Measurements from ENCODE around the gene FOXC2.

The FOXC2 gene

DNA sequence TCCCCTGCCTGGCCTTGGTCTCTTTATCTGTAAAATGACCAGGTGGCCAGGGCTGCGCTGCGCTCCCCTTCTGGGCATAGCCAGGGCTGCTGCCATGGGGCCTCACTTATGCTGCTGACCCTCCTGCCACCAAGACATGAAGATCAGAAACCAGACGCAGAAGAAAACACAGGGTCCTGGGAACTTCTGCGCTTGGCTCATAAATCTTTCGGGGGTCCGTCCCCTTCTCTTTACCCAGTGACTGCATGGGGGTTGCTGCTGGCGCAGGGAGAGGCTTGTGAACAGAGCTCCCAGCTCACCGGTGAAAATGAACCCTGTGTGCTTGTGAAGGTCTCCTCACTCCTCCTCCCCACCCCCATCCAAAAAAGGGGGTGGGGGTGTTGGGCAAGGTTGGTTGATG lies 6.0 kb downstream of the FOXC2 start:
- DNase-seq (ENCODE audit: low read depth in 1 of 2, low spot score in 1 of 2), result no peak

DNA sequence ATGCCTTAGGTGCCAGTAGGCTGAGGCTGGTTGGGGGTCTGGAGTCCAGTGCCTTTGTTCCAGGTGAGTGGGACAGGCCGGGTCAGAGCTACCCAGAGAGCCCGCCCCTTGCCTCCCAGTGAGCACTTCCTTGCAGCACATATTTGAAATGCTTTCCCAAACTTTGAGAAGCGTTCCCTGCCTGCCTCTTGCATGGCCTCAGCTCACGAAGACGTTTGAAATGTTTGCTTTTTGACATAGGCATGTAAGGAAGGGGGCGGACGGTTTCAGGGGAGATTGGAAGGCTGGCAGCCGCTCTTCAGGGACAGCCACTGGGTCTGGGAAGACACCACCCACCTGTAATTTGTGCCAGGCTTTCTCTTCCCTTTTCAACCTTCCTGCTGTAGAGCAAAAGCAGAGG lies 6.6 kb downstream of the FOXC2 start:
- no peak for DNase-seq (ENCODE audit: low read depth in 1 of 2, low spot score in 1 of 2)

DNA sequence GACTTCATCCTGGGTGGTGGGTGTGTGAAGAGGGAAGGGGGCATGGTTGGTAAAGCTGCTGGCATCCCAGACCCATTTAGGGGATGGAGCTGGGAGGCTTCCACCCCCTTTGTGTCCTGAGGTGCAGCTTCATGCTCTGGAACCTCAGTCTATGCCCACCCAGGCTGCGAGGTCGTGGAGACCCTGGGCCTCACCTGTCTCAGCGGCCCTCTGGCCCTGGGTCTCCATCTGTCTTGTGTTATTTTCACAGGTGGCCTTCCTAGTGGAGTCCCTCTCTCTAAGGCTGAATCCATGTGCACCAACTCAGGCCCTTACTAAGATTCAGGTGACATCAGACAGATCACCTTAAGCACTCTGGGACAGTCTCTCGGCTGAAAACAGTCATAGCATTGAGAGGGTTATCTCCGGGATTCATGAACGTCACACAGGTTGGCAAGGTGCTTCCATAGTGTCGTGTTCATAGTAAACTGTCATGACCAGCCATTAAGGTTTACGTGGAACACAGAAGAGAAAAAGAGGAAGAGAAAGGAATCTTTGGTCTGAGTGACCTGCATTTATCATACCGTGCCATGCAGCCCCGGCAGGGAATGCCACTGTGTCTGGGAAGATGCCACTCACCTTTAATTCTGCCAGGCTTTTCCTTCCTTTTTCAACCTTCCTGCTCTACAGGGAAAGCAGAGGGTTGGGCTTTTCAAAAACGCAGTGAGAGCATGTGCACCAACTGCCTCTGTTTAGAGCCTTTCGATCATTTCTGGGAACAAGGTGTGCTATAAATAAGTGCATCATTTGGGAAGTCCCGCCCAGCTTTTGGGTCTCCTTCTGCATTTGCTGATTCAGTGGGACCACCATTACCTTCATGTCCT lies 7.2 kb downstream of the FOXC2 start:
- no peak for DNase-seq (ENCODE audit: low read depth in 1 of 2, low spot score in 1 of 2)

DNA sequence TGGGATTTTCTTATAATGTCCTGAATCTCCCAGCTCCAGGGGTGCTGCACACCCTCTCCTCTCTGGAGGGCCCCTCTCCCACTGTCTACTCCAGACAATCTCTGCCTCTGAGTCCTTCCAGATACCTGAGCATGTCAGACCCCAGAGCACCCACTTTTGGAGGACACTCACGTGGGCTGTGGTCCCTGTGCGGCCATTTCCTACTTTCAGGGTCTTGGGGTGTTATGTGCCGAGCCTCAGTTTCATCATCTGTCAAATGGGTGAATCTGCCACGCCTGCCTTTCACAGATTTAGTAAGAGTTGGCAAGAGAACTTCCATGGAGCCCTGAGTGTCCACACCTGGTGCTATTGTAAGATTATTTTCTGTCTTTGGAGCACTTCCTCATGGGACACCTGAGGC lies 8.0 kb downstream of the FOXC2 start:
- DNase-seq (ENCODE audit: low read depth in 1 of 2, low spot score in 1 of 2), result no peak

DNA sequence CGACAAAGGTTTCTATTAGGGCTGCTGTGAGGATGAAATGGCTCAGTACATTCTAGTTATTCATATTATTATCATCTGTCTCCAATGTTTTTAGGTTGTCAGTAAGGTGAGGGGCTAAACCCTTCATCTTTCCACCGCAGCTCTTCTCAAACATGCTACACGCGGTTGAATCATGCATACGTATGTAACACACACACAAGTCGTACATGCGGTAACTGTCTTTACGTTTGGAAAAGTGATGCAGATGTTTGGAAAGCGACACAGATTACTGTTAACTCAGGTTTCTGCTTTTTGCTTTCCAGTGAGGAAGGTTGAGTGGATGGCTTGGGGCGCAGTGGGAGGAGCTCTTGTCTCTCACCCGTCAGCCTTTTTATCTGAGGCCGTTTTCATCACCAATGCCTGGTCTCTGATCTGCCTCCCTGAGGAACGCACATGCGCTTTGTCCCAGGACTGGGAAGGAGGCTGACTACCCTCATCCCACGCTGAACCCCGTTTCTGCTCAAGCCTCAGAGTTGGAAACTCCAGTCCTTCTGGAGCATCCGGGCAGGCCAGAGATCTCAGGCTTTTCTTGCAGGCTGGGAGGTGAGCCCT lies 8.6 kb downstream of the FOXC2 start:
- DNase-seq (ENCODE audit: low read depth in 1 of 2, low spot score in 1 of 2), result no peak

DNA sequence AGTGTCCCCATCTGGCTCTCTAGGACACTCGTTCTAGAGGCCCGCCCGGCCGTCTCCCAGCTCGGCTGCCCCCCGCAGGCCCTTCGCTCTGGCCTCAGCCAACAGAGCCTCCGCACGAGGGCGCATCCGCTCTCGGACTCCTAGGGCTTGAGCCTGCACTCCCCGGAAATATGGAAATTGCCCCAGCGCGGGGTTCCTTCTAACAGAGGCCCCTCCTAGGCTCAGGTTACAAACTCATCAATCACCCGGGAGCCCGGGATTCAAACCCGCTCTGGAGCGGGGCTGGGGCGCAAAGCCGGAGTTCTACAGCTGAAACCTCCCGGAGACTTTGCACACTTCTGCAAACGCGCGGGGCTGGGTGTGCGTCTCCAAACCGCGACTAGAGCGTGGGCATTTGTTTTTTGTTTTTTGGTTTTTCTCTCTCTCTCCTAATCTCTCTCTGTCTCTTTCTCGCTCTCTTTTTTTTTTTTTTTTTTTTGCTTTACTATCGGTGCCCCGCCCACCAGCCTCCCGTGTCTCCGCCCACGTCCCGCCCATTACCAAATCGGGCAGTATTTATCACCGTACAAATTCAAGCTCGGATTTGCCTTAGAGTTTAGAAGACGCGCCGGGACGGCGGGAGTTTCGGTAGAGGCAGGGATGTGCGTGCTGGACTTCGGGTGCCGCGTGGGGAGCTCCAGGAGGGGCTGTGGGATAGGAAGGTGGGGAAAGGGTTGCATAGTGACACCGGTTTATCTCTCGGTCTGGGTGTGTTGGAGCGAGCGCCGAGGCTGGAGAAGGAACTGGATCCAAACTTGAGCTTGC lies 9.3 kb downstream of the FOXC2 start:
- DNase-seq (ENCODE audit: low read depth in 1 of 2, low spot score in 1 of 2), result no peak

DNA sequence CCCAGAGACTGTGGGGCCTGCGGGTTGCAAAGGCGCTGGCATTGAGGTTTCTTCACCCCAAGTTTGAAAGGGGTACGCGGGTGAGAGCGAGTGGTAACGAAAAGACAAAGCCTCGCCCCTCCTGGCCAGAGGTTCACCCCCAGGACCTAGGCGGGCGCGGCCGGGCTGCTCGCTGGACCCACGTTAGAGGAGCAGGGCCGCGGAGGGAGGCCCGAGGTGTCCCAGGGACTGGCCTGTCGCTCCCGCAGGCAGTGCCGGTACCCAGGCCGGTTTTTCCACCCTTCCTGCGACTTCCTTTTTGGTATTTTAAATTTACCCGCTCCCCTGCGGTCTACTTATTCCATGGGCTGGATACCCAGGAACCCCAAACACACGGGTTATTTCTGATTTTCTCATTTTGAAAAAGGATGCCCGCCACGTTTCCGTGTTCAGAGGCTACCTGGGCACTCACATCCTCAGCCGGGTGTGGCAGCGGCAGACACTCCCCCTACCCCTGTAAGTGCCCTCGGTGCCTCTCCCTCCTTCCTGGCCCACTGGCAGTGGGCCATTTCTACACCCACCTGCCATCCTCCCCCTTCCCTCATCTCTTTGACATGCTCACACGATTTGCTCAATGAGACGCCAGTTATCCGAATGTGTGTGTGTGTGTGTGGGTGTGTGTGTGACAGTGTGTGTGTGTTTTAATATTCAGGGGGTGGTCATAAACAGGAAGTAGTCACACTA lies 10.1 kb downstream of the FOXC2 start:
- DNase-seq (ENCODE audit: low read depth in 1 of 2, low spot score in 1 of 2), result no peak

DNA sequence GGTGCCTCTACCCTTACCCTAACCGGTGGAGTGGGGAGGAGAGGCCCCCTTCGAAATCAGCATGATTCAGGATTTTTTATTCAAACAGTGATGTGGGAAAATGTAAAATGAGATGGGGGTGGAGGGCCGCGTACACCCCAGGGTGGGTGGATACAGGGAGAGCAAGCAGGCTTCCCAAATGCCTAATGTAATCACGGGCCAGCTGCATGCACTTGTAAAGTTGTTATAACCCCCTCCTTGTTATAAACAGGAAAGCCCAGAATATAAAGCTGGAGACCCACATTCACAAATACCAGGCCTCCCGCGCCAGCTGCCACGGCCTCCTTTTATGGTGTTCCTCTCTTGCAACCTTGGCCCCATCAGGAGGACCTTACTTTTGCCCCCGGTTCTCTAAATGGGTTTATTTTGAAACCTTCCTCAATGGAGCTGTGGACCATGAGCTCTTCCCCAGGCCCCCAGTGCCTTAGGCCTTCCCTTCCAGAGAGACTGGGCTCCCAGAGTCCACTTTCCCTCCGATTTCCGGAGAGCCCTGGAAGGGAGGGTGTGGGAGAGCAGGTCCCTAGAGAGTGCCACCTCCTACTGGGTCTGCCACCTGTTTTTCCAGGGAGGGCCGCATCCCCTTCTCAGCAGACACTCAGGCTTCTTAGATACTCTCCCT lies 10.8 kb downstream of the FOXC2 start:
- no peak for DNase-seq (ENCODE audit: low read depth in 1 of 2, low spot score in 1 of 2)

DNA sequence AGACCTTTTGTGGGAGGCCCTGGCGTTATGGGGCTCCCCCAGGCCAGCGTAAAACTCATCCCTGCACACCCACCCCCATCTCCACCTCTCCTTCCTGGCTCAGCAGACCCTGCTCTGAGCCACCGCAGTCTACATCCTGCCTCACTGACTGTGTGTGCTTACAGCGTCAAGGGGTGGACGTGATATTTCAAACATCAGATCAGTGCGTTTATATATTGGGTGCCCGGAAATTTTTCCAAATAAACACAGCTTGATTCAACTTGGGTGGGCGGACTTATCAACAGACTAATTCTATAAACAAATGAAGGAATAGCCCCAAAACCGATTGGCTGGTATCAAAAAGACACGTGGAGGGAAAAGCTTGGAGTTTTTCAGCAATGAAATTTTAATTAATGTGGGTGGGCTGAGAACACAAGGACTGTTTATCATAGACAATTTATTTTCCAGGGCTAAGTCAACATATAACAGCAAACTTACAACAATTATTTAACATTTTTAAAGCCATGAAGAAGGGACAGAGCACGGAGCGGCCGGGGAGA lies 11.5 kb downstream of the FOXC2 start, which contains the start of gene FOXL1:
Gene FOXL1 (plus strand): TSS at position 489 of the 539 bp plus-strand sequence. CDS start 175 bp downstream, outside the sequence.
- no peak for DNase-seq (ENCODE audit: low read depth in 1 of 2, low spot score in 1 of 2)

DNA sequence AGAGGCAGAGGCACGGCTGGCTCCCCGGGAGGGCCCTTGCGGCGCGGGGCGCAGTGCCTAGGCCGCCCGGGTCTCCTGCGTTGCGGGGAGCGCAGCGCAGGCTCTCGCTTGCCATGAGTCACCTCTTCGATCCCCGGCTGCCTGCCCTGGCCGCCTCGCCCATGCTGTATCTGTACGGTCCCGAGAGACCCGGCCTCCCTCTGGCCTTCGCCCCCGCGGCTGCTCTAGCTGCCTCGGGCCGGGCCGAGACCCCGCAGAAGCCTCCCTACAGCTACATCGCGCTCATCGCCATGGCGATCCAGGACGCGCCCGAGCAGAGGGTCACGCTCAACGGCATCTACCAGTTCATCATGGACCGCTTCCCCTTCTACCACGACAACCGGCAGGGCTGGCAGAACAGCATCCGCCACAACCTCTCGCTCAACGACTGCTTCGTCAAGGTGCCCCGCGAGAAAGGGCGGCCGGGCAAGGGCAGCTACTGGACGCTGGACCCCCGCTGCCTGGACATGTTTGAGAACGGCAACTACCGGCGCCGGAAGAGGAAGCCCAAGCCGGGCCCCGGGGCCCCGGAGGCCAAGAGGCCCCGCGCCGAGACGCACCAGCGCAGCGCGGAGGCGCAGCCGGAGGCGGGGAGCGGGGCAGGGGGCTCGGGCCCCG lies 12.1 kb downstream of the FOXC2 start:
- DNase-seq (ENCODE audit: low read depth in 1 of 2, low spot score in 1 of 2), result no peak

DNA sequence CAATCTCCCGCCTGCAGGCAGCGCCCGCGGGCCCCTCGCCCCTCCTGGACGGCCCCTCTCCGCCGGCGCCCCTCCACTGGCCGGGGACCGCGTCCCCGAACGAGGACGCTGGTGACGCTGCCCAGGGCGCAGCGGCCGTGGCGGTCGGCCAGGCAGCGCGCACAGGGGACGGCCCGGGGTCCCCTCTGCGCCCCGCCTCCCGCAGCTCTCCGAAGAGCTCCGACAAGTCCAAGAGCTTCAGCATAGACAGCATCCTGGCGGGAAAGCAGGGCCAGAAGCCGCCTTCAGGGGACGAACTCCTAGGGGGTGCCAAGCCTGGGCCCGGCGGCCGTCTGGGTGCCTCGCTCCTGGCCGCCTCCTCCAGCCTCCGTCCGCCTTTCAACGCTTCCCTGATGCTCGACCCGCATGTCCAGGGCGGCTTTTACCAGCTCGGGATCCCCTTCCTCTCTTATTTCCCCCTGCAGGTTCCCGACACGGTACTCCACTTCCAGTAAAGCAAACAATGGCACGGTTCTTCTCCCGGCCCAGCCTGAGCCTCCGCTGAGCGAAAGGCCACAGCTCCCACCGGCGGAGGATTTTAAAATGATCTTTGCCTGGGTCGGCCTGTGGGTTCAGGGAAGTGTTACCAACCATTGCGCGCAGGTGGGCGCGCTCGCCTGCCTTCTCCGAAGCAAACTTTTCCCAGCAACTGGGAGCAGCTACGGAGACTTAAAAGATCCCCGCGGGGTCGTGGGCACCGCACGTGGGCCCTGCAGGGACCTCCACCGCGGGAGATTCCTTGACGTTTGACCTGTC lies 12.8 kb downstream of the FOXC2 start:
- DNase-seq (ENCODE audit: low read depth in 1 of 2, low spot score in 1 of 2), result no peak

DNA sequence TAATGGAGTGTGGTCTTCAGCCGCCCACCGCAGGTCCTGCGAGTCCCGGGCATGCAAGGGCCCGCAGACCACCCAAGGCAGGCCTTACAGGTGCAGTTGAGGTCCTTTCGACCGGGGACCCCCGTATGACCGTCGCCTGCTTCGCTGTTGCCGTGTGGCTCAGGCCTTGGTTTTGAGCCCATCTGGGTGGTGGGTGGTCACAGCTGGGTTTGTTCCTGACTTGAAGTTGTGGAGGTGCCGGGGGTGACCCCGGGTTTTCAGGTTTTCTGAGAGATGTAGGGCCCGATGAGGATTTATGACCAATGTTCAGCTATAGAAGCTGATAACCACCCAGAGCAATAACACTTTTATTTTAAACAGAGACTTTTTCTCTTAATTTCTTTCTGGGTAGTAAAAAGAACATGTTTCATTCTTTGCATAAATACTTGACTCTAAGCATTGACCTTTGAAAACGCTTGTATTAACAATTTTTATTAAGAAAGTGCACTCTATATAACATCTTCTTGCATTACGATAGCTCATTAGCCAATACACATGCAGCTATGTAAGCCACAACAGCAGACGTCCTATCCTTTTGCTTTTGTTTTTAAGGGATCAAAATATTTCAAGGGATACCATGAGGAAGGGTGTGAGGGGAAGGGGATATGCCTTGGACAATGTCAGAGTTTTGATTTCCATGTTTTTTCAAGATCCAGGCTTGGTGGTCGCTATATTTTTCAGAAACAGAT lies 13.6 kb downstream of the FOXC2 start:
- no peak for DNase-seq (ENCODE audit: low read depth in 1 of 2, low spot score in 1 of 2)

DNA sequence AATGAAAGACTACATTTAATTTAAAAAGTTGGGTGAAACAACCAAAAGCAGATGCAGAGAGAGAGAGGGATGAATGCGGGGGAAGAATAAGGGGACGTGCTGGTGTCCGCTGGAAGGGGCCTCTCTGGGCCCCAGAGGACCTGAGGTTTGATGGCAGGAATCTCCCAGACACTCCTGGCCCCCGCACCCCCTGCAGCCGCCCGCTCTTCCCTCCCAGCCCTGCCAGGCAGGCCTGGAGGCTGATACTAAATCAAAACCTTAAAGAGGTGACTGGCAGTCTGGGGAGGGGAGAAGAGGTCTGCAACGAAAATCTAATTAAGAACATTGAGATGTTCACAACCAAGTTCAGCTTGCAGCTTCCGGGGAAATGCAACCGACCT lies 14.2 kb downstream of the FOXC2 start:
- DNase-seq (ENCODE audit: low read depth in 1 of 2, low spot score in 1 of 2), result no peak

DNA sequence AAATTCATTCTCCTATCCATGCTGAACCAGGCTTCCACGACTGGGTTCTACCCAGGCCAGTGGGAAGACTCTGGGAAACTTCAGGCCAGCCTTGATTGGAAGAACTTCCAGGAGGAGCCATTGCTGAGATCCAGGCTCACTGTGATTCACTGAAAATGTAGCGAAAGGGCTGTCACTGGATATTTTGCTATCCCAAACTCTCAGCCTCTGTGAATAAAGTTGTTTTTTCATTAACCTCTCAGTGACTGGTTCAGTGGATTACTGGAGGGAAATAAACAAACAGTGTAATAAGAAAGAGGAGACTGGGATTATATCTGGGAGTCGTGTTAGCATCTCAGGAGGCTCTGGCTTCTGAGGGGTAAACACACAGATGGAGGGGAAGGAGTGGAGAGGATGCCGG lies 14.8 kb downstream of the FOXC2 start:
- no peak for DNase-seq (ENCODE audit: low read depth in 1 of 2, low spot score in 1 of 2)

DNA sequence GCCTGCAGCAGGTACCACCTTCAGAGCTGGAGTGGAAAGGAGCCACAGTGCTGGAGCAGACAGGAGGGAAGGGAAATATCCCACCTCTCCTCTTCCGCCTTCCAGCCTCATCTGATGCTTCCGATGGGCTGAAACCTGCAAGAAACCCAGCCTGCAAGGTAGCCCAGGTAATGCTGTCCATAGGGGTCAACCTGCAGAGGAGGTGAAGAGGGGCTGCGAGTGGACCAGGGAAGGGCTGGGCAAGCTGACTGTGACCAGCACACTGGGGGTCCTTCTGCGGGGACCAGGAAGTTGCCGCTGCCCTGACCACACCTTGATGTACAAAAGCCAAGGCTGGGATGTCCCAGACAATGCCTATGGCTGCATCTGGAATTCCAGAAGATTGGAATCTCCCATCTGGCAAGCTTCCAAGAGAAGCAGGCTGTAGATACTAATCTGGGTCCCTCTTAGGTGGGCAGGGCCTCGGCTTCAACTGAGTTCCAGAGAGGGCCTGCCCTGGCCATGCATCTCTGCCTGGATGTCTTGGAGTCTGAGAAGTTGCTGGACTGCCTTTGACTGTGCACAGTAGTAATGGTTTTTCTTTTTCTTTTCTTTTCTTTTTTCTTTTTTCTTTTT lies 17.5 kb downstream of the FOXC2 start:
- no peak for DNase-seq (ENCODE audit: low read depth in 1 of 2, low spot score in 1 of 2)

DNA sequence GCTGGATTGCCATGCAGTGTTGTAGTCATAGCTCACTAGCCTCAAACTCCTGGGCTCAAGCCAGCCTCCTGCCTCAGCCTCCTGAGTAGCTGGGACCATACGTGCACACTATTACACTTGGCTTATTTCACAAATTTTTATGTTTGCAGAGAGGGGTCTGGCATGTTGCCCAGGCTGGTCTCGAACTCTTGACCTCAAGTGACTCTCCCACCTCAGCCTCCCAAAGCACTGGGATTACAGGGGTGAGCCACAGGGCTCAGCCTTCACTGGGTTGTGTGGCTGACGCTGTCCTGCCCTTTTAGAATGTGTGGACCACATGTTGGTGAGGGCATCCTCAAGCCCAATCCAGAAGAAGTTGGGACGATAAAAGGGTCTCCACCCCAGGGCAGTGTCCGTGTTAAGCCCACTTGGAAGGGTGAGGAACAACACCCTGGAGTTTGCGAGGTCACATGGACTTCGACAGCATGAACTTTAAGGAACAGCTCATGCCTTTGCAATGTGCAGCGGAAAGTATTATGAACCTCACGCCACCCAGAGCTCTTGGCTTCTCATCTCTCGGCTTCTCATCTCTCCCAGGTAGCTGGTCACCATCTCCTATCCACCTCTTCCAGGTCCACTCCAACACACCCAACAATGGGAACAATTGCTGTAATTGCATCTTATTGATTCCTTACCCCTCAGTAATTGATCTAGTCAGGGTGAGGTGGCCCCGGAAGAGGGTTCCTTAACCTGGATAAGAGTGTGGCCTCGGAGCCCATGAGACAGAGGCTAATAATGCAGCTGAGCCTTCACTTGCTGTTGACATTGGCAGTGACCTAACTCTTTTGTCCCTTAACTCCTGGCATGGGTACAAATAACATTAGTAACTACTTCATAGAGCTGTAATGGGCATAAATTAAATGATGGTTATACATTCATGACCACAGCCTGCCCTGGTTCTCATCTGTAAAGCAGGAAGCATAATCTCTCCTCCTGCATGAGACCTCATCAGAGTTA lies 18.4 kb downstream of the FOXC2 start:
- no peak for DNase-seq (ENCODE audit: low read depth in 1 of 2, low spot score in 1 of 2)
